ENCODE results near the gene AADACL4. TPM values are rescaled to one million over a fixed set of nuclear protein-coding genes. Genes with fewer than 3 reads are reported as not detected.
"Not testable (repeated sequence)": the region's sequence is repeated elsewhere in the genome, so short reads cannot be mapped to it uniquely, and the experiment has no call there.

Gene AADACL4
- total and polyA plus RNA-seq, 12 donors: not detected

GRCh38 chr1:12644829-12645228 is 944 bp downstream of the AADACL4 start:
- ATAC-seq (no peak), DNase-seq (no peak)
- H3K9me3 ChIP-seq: peaks cover 0 to 25% (median 16%) of the 10 kb centered on the region in 11 donors
- no peak overlapping the region for H3K27ac ChIP-seq
- no peaks in the 10 kb centered on the region for H3K27me3 ChIP-seq
- intact Hi-C loops (cut with DNase I): no loop called here
- no peak overlapping the region for H3K4me3 ChIP-seq
- no peak for TF ChIP-seq CTCF (IDR thresholded peaks at IDR 0.05)
- H3K36me3 ChIP-seq: no peaks in the 10 kb centered on the region
- peaks cover 0 to 2% (median 0%) of the 10 kb centered on the region in 9 donors for H3K4me1 ChIP-seq
- WGBS, 2 donors: 86 to 92% methylated on average over 2 of the region's 2 CpGs

GRCh38 chr1:12645401-12645800 is 1.5 kb downstream of the AADACL4 start:
- peaks cover 0 to 20% (median 11%) of the 10 kb centered on the region in 11 donors for H3K9me3 ChIP-seq
- intact Hi-C loops (cut with DNase I); ATAC-seq; H3K4me3 ChIP-seq; H3K4me1 ChIP-seq; H3K27ac ChIP-seq; H3K36me3 ChIP-seq; H3K27me3 ChIP-seq; DNase-seq: not testable (repeated sequence)
- 90 to 94% methylated on average over 9 of the region's 9 CpGs for WGBS, 2 donors

DNA sequence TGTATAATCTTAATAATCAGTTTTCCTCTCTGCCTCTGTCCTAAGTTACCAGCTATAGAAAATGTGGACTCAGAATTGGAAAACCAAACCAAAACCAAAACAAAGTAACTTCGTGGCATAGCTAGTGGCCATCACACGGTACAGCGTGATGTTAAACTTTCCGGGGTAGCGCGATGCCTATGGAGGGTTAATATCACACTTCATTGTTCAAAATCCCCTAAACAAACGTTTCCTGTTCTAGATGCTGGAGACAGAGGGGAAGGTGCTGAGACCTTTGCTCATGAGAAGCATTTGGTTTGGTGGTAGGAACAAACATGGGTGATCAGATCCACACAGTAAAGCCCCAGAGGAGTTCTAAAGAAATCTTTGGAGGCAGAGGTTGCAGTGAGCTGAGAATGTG is 4.9 kb downstream of the AADACL4 start:
- no peak for ATAC-seq
- Histone ChIP-seq H3K4me1 (peaks cover 0 to 12% (median 0%) of the 10 kb centered on the region in 9 donors), H3K9me3 (no peaks in the 10 kb centered on the region), H3K36me3 (no peaks in the 10 kb centered on the region), H3K4me3 (no peak overlapping the region), H3K27ac (no peak overlapping the region), H3K27me3 (no peaks in the 10 kb centered on the region)
- no peak for TF ChIP-seq CTCF (IDR thresholded peaks at IDR 0.05)
- WGBS, 2 donors: 85 to 90% methylated on average over 7 of the region's 7 CpGs
- DNase-seq: no peak
- intact Hi-C loops (cut with DNase I): no loop called here

- intact Hi-C loops (cut with DNase I): loop anchor here in 1 of 10 donors (10.0 kb wide), 1 partner anchor 375 kb away; no protein-coding TSS in a partner anchor
- H3K4me3 ChIP-seq: no peak overlapping the region
Measured at GRCh38 chr1:12649971-12650421, 6.1 kb downstream of the AADACL4 start.

More at GRCh38 chr1:12649971-12650421, 6.1 kb downstream of the AADACL4 start:
- no peak overlapping the region for H3K27ac ChIP-seq
- ATAC-seq (no peak), DNase-seq (no peak)
- no peaks in the 10 kb centered on the region for H3K36me3 ChIP-seq
- H3K9me3 ChIP-seq: no peaks in the 10 kb centered on the region
- TF ChIP-seq CTCF (IDR thresholded peaks at IDR 0.05): no peak
- no peaks in the 10 kb centered on the region for H3K27me3 ChIP-seq
- H3K4me1 ChIP-seq: peaks cover 0 to 12% (median 0%) of the 10 kb centered on the region in 9 donors
- 44 to 47% methylated on average over 5 of the region's 5 CpGs for WGBS, 2 donors

Data from heart right ventricle (tissue), 16 donors.